Measurements from ENCODE around the gene PRKD3. TPM values are rescaled to one million over a fixed set of nuclear protein-coding genes. Genes with fewer than 3 reads are reported as not detected.

Gene PRKD3
- total RNA-seq = 62.5 and 68.0 TPM in 2 replicates

DNA sequence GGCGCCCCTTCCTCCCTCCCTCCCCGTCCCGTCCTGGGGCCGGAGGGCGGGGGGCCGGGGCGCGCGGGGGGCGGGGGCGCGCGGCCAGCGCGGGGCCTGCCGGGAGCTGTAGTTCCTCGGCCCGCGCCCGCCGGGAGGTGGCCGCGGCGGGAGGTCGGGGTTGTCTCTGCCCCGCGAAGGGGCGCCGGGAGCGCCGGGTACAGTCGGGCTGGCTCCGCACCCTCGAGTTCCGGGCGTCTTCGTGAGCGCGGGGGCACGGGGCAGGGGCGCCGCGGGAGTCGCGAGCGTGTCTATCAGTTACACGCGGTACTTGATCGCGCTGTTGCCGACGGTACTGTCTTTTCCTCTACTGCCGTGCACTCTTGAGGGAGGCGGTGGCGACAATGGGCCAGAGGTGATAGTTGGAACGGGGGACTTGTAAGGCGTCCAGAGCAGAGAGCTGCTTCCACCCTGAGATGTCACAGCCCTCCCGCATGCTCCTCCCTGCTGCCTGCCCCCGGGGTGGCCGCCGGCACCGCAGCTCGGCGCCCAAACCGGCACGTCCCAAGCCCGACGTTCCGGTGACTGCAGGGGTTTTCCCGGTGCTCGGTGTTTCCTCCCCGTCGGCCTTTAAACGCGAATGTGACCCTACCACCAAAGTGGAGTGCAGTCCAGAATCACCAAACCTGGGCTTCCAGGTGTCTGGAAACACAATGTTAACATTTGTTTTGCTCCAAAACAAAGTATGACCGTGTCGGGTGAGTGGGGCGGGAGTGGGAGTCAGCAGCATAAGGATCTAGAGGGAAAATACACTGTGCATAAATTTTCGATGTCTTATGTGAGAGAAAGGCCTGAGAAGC lies at the start of gene PRKD3:
Gene PRKD3, minus strand, starts transcription at position 48 of the 839 bp plus-strand sequence. CDS start 8,309 bp downstream, outside the sequence.
- Histone ChIP-seq H3K36me3 (ENCODE audit: insufficient read depth, low read length) (no peaks in the 10 kb centered on the region), H3K27me3 (ENCODE audit: insufficient read depth, low read length) (no peaks in the 10 kb centered on the region), H3K79me2 (ENCODE audit: insufficient read depth, low read length) (peaks cover 43% of the 10 kb centered on the region), H3K4me2 (ENCODE audit: insufficient read depth, low read length) (peak within 1 kb of the TSS; percentile 95), H2AFZ (ENCODE audit: low read length) (peak within 1 kb of the TSS; percentile 98), H3K4me3 (ENCODE audit: insufficient read depth, low read length) (peak within 1 kb of the TSS; percentile 94), H3K9me3 (ENCODE audit: low read depth, low read length) (no peaks in the 10 kb centered on the region), H4K20me1 (ENCODE audit: insufficient read depth, low read length) (peaks cover 11% of the 10 kb centered on the region), H3K4me1 (ENCODE audit: insufficient read depth, low read length) (peaks cover 9% of the 10 kb centered on the region), H3K27ac (ENCODE audit: low read depth, low read length) (peak within 1 kb of the TSS; percentile 85)
- TF ChIP-seq CTCF (IDR thresholded peaks at IDR 0.05; ENCODE audit: extremely low read depth, low read depth, low read length) = no peak
- DNase-seq (ENCODE audit: insufficient read length, low spot score, missing footprints) = peak; percentile 96

DNA sequence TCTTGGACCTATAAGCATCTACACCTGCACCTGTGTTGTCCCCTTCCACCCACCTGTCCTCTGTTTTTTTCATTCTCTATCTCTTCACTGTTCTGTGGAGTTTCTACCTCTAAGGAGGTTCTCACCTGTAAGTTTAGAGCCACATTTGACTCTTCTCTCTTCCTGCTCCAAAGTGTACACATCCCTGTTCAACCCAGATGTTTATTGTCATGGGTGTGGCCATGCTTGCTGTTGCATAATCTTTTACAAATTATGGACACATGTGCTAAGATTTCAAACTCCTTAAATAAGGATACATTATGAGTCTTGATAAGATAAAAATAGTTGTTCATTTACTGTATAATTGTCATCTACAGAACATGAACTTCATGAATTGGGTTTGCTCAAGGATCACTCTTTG lies 47.4 kb upstream of the PRKD3 start:
- H3K4me3 ChIP-seq (ENCODE audit: insufficient read depth, low read length) = no peak overlapping the region
- H4K20me1 ChIP-seq (ENCODE audit: insufficient read depth, low read length) = no peaks in the 10 kb centered on the region
- H3K9me3 ChIP-seq (ENCODE audit: low read depth, low read length) = no peaks in the 10 kb centered on the region
- peaks cover 12% of the 10 kb centered on the region for H3K4me1 ChIP-seq (ENCODE audit: insufficient read depth, low read length)
- no peak for DNase-seq (ENCODE audit: insufficient read length, low spot score, missing footprints)
- no peak overlapping the region for H2AFZ ChIP-seq (ENCODE audit: low read length)
- no peak overlapping the region for H3K27ac ChIP-seq (ENCODE audit: low read depth, low read length)
- H3K79me2 ChIP-seq (ENCODE audit: insufficient read depth, low read length) = no peaks in the 10 kb centered on the region
- no peak overlapping the region for H3K4me2 ChIP-seq (ENCODE audit: insufficient read depth, low read length)
- no peak for TF ChIP-seq CTCF (IDR thresholded peaks at IDR 0.05; ENCODE audit: extremely low read depth, low read depth, low read length)
- no peaks in the 10 kb centered on the region for H3K36me3 ChIP-seq (ENCODE audit: insufficient read depth, low read length)
- H3K27me3 ChIP-seq (ENCODE audit: insufficient read depth, low read length) = no peaks in the 10 kb centered on the region

DNA sequence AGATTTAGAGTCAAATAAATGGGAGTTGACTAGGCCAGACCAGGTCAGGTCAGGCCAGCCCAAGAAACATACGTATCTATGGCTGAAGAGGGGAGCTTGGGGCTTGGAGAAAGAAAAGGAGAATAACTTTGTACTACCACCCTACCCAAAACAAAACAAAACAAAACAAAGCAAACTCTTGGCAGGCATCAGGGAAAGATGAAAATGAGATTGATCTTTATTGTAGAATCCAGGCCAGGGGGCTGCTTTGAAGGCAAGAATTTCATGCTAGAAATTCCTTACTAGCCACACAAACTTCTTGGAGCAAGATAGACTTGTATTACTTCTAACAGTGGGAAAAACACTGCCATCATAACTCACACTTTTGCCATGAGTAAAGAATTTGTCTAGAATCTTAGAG lies 46.0 kb upstream of the PRKD3 start:
- H3K4me2 ChIP-seq (ENCODE audit: insufficient read depth, low read length) = no peak overlapping the region
- no peaks in the 10 kb centered on the region for H3K36me3 ChIP-seq (ENCODE audit: insufficient read depth, low read length)
- H2AFZ ChIP-seq (ENCODE audit: low read length) = no peak overlapping the region
- H3K4me1 ChIP-seq (ENCODE audit: insufficient read depth, low read length) = peaks cover 8% of the 10 kb centered on the region
- no peak overlapping the region for H3K4me3 ChIP-seq (ENCODE audit: insufficient read depth, low read length)
- H3K79me2 ChIP-seq (ENCODE audit: insufficient read depth, low read length) = no peaks in the 10 kb centered on the region
- H3K27me3 ChIP-seq (ENCODE audit: insufficient read depth, low read length) = no peaks in the 10 kb centered on the region
- no peak for TF ChIP-seq CTCF (IDR thresholded peaks at IDR 0.05; ENCODE audit: extremely low read depth, low read depth, low read length)
- DNase-seq (ENCODE audit: insufficient read length, low spot score, missing footprints) = no peak
- H3K9me3 ChIP-seq (ENCODE audit: low read depth, low read length) = no peaks in the 10 kb centered on the region
- no peak overlapping the region for H3K27ac ChIP-seq (ENCODE audit: low read depth, low read length)
- no peaks in the 10 kb centered on the region for H4K20me1 ChIP-seq (ENCODE audit: insufficient read depth, low read length)

DNA sequence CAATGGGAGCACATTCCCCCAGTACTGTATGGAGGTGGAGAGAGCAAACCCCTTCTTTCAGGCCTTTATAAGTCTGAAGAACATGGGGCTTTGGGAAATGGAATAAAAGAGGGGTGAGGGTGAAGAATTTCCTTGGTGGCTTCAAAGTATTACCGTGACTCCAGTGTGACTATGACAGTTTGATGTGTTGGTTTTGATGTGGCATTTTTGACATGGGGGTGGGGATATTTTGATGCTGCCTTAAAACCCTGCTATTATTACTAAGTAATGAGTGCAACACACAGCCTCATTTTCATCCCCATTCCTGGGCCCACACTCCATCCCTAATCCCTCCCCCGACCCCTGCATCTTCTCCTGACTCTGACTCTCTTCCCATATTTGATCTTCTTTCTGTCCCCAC lies 43.4 kb upstream of the PRKD3 start:
- Histone ChIP-seq H3K27ac (ENCODE audit: low read depth, low read length) (no peak overlapping the region), H3K36me3 (ENCODE audit: insufficient read depth, low read length) (no peaks in the 10 kb centered on the region), H3K4me2 (ENCODE audit: insufficient read depth, low read length) (no peak overlapping the region), H3K4me3 (ENCODE audit: insufficient read depth, low read length) (no peak overlapping the region), H3K4me1 (ENCODE audit: insufficient read depth, low read length) (peaks cover 13% of the 10 kb centered on the region), H4K20me1 (ENCODE audit: insufficient read depth, low read length) (no peaks in the 10 kb centered on the region), H3K79me2 (ENCODE audit: insufficient read depth, low read length) (no peaks in the 10 kb centered on the region), H3K27me3 (ENCODE audit: insufficient read depth, low read length) (no peaks in the 10 kb centered on the region), H3K9me3 (ENCODE audit: low read depth, low read length) (no peaks in the 10 kb centered on the region), H2AFZ (ENCODE audit: low read length) (no peak overlapping the region)
- DNase-seq (ENCODE audit: insufficient read length, low spot score, missing footprints) = no peak
- TF ChIP-seq CTCF (IDR thresholded peaks at IDR 0.05; ENCODE audit: extremely low read depth, low read depth, low read length) = no peak
